Endothelial cell of umbilical vein (primary cell): Measurements from ENCODE around the gene SAT1.

ENCODE experiments used
- EZH2 ChIP-seq: IDR thresholded peaks from 2 replicates; pipeline ENCODE4 v1.6.1; 2012; ENCODE audit warnings: borderline replicate concordance, low read depth, mild to moderate bottlenecking, moderate library complexity, low read length, inconsistent platforms; ENCODE audit not compliant: severe bottlenecking
- JUN ChIP-seq: IDR thresholded peaks from 2 replicates; pipeline ENCODE4 v1.6.1; 2011; ENCODE audit warnings: borderline replicate concordance, low read depth; ENCODE audit not compliant: insufficient read length, insufficient read depth
- MYC ChIP-seq: IDR thresholded peaks from one replicate; pipeline ENCODE4 v1.6.1; 2011; ENCODE audit warnings: mild to moderate bottlenecking, low read depth, low read length
- POLR2A ChIP-seq: IDR thresholded peaks from 2 replicates; pipeline ENCODE4 v1.6.1; 2012; ENCODE audit warnings: low read depth, mild to moderate bottlenecking, control low read depth, low read length
- POLR2AphosphoS5 ChIP-seq: IDR thresholded peaks from 2 replicates; pipeline ENCODE4 v1.6.1; 2012; ENCODE audit warnings: low read depth, mild to moderate bottlenecking, control low read depth, low read length, moderate library complexity; ENCODE audit not compliant: insufficient read depth
- TF ChIP-seq, protein P1 (sequence below), 2 donors: IDR thresholded peaks; 1 replicate in 1 of 2; 2 replicates in 1 of 2; pipeline ENCODE4 v1.5.1; 2011; ENCODE audit warnings: low read length in 2 of 2, mild to moderate bottlenecking in 2 of 2, moderate library complexity in 2 of 2, control low read depth in 1 of 2, inconsistent platforms in 1 of 2, low read depth in 1 of 2; ENCODE audit not compliant: insufficient read depth in 1 of 2; ENCODE audit errors: extremely low read depth in 1 of 2

DNA sequence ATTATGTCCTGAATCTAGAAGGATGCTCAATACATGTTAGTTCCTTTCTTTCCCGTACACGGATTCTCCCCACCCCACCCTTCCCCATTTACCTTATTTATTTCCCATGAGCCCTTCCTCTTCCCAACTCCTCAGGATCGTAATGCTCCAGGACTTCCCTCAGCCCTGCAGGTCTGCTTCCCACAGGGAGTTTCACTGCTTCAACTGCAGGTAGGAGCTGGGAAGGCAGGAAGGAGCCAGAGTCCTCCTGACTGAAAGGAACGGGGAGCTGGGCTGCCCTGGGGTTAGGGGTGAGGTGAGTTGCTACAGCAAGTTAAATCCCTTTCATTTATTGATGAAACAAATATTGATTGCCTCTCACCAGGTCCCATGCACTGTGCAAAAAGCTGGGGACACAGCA lies 33.2 kb downstream of the SAT1 start:
- TF ChIP-seq, protein P1, sequence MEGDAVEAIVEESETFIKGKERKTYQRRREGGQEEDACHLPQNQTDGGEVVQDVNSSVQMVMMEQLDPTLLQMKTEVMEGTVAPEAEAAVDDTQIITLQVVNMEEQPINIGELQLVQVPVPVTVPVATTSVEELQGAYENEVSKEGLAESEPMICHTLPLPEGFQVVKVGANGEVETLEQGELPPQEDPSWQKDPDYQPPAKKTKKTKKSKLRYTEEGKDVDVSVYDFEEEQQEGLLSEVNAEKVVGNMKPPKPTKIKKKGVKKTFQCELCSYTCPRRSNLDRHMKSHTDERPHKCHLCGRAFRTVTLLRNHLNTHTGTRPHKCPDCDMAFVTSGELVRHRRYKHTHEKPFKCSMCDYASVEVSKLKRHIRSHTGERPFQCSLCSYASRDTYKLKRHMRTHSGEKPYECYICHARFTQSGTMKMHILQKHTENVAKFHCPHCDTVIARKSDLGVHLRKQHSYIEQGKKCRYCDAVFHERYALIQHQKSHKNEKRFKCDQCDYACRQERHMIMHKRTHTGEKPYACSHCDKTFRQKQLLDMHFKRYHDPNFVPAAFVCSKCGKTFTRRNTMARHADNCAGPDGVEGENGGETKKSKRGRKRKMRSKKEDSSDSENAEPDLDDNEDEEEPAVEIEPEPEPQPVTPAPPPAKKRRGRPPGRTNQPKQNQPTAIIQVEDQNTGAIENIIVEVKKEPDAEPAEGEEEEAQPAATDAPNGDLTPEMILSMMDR (IDR thresholded peaks at IDR 0.05; ENCODE audit: extremely low read depth in 1 of 2, insufficient read depth in 1 of 2, low read depth in 1 of 2, low read length in 2 of 2): no peak
- TF ChIP-seq POLR2A (no peak), EZH2 (no peak), POLR2AphosphoS5 (no peak), JUN (no peak), MYC (no peak)
